ENCODE measurements around the gene DHRSX. TPM values are rescaled to one million over a fixed set of nuclear protein-coding genes. Genes with fewer than 3 reads are reported as not detected.
"Not testable (repeated sequence)": the region's sequence is repeated elsewhere in the genome, so short reads cannot be mapped to it uniquely, and the experiment has no call there.

Gene DHRSX
- total RNA-seq, 1 experiment from 2014 or later, result 17.8 TPM

GRCh38 chrX:2252331-2253065 lies 248.3 kb downstream of the DHRSX start:
- in situ Hi-C loops (cut with HindIII; ENCODE audit: low pct_unique_long_range_greater_than_20kb, low sequenced_read_pairs), result no loop called here
- DNase-seq (ENCODE audit: low read depth, low spot score), result no peak

- in situ Hi-C loops (cut with HindIII; ENCODE audit: low pct_unique_long_range_greater_than_20kb, low sequenced_read_pairs), result no loop called here
Measured at GRCh38 chrX:2251211-2251610, 249.6 kb downstream of the DHRSX start.

GRCh38 chrX:2243913-2244460 lies 256.8 kb downstream of the DHRSX start:
- in situ Hi-C loops (cut with HindIII; ENCODE audit: low pct_unique_long_range_greater_than_20kb, low sequenced_read_pairs), result no loop called here
- no peak for DNase-seq (ENCODE audit: low read depth, low spot score)

More at GRCh38 chrX:2251211-2251610, 249.6 kb downstream of the DHRSX start:
- no peak for DNase-seq (ENCODE audit: low read depth, low spot score)

- in situ Hi-C loops (cut with HindIII; ENCODE audit: low pct_unique_long_range_greater_than_20kb, low sequenced_read_pairs), result no loop called here
- no peak for DNase-seq (ENCODE audit: low read depth, low spot score)
Measured at GRCh38 chrX:2242980-2243379, 257.8 kb downstream of the DHRSX start.

- no peak for DNase-seq (ENCODE audit: low read depth, low spot score)
- in situ Hi-C loops (cut with HindIII; ENCODE audit: low pct_unique_long_range_greater_than_20kb, low sequenced_read_pairs), result no loop called here
Measured at GRCh38 chrX:2242326-2242725, 258.4 kb downstream of the DHRSX start.

GRCh38 chrX:2241496-2241895 lies 259.3 kb downstream of the DHRSX start:
- in situ Hi-C loops (cut with HindIII; ENCODE audit: low pct_unique_long_range_greater_than_20kb, low sequenced_read_pairs); DNase-seq (ENCODE audit: low read depth, low spot score): not testable (repeated sequence)

GRCh38 chrX:2240761-2241160 lies 260.0 kb downstream of the DHRSX start:
- DNase-seq (ENCODE audit: low read depth, low spot score); in situ Hi-C loops (cut with HindIII; ENCODE audit: low pct_unique_long_range_greater_than_20kb, low sequenced_read_pairs): not testable (repeated sequence)

GRCh38 chrX:2237976-2238375 lies 262.8 kb downstream of the DHRSX start:
- DNase-seq (ENCODE audit: low read depth, low spot score), result no peak
- in situ Hi-C loops (cut with HindIII; ENCODE audit: low pct_unique_long_range_greater_than_20kb, low sequenced_read_pairs), result no loop called here

- DNase-seq (ENCODE audit: low read depth, low spot score), result no peak
- in situ Hi-C loops (cut with HindIII; ENCODE audit: low pct_unique_long_range_greater_than_20kb, low sequenced_read_pairs), result no loop called here
Measured at GRCh38 chrX:2231570-2232192, 269.1 kb downstream of the DHRSX start.

- DNase-seq (ENCODE audit: low read depth, low spot score), result no peak
- in situ Hi-C loops (cut with HindIII; ENCODE audit: low pct_unique_long_range_greater_than_20kb, low sequenced_read_pairs), result no loop called here
Measured at GRCh38 chrX:2230457-2230856, 270.3 kb downstream of the DHRSX start.

GRCh38 chrX:2228536-2228935 lies 272.2 kb downstream of the DHRSX start:
- in situ Hi-C loops (cut with HindIII; ENCODE audit: low pct_unique_long_range_greater_than_20kb, low sequenced_read_pairs), result no loop called here
- DNase-seq (ENCODE audit: low read depth, low spot score), result no peak

- DNase-seq (ENCODE audit: low read depth, low spot score), result no peak
- in situ Hi-C loops (cut with HindIII; ENCODE audit: low pct_unique_long_range_greater_than_20kb, low sequenced_read_pairs), result no loop called here
Measured at GRCh38 chrX:2226906-2227656, 273.7 kb downstream of the DHRSX start.

GRCh38 chrX:2226182-2226581 lies 274.6 kb downstream of the DHRSX start:
- in situ Hi-C loops (cut with HindIII; ENCODE audit: low pct_unique_long_range_greater_than_20kb, low sequenced_read_pairs), result no loop called here
- DNase-seq (ENCODE audit: low read depth, low spot score), result no peak

GRCh38 chrX:2224597-2225235 lies 276.1 kb downstream of the DHRSX start:
- no peak for DNase-seq (ENCODE audit: low read depth, low spot score)
- in situ Hi-C loops (cut with HindIII; ENCODE audit: low pct_unique_long_range_greater_than_20kb, low sequenced_read_pairs), result no loop called here

- in situ Hi-C loops (cut with HindIII; ENCODE audit: low pct_unique_long_range_greater_than_20kb, low sequenced_read_pairs), result no loop called here
Measured at GRCh38 chrX:2224161-2224560, 276.6 kb downstream of the DHRSX start.

GRCh38 chrX:2220829-2221567 lies 279.8 kb downstream of the DHRSX start:
- DNase-seq (ENCODE audit: low read depth, low spot score), result no peak
- in situ Hi-C loops (cut with HindIII; ENCODE audit: low pct_unique_long_range_greater_than_20kb, low sequenced_read_pairs), result no loop called here

More at GRCh38 chrX:2224161-2224560, 276.6 kb downstream of the DHRSX start:
- DNase-seq (ENCODE audit: low read depth, low spot score), result no peak

- no peak for DNase-seq (ENCODE audit: low read depth, low spot score)
- in situ Hi-C loops (cut with HindIII; ENCODE audit: low pct_unique_long_range_greater_than_20kb, low sequenced_read_pairs), result no loop called here
Measured at GRCh38 chrX:2220296-2220695, 280.5 kb downstream of the DHRSX start.

Data from SK-MEL-5 (cell line).